Fibroblast of the conjunctiva (primary cell): Measurements from ENCODE around the gene SPATA2.
"Not testable (repeated sequence)": the region's sequence is repeated elsewhere in the genome, so short reads cannot be mapped to it uniquely, and the experiment has no call there.

ENCODE experiments used
- DNase-seq: peaks from one replicate; pipeline ENCODE4 v3.0.0-alpha.2; 2010; ENCODE audit warnings: low read depth

The SPATA2 gene

GRCh38 chr20:49885558-49886332, 29.6 kb downstream of the SPATA2 start:
- no peak for DNase-seq

DNA sequence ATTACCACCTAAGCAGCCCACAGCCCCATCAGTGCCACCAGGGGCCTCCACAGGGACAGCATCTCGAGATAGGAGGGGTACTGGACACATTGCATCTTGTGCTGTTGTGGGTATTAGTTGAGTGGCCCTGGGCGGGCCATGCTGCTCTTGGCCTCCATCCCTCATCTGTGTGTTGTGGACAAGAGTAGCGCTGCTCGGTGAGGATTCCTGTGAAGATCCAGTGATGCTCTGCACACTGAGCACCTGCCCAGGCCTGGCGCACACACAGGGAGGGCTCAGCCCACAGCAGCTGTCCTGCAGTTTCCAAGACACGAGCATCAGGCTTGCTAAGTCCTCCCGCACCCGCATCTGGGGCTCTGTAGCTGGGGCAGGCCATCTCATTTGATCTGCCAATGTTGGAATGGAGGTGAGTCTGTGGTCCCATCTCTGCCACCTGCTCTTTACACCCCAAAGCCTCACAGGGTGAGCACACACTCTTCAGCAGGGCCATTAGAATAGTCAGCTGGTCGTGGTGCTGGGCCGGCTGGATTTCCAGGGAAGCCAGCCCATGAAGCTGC, 32.0 kb downstream of the SPATA2 start:
- no peak for DNase-seq

- DNase-seq: no peak
Observed at GRCh38 chr20:49882171-49882970, 33.0 kb downstream of the SPATA2 start.

DNA sequence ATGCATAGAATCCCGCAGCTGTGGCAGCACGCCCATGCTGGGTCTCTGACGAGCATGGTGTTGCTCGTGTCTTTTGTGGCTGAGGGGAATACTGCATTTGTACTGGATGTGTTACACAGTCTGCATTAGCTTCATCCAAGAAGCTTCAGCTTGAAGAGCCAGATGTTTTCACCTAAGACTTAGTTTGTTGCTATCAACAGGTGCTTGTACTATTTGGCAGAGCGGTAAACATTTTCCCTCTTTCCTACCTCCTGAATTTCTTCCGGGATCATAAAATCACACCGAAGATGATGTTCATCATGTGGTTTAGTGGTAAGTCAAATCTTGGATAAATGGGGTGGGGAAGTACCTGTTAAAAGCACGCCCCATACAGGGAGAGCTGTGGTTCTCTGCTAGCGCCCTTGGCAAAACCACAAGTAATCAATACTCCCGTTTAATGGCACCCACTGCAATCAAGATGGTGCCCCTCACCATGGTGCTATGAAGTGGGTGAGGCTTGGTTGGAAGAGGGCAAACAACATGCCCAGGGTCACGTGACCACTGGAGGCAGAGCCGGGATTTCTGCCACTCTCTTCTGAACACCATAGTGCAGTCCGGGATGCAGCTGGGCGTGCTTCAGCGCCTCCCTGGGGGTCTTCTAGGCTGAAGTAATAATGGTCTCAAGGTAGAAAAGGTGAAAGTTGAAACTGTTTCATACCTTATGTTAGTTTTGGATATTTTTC, 34.4 kb downstream of the SPATA2 start:
- DNase-seq: no peak

GRCh38 chr20:49880177-49880576, 35.2 kb downstream of the SPATA2 start:
- DNase-seq: peak; percentile 41

DNA sequence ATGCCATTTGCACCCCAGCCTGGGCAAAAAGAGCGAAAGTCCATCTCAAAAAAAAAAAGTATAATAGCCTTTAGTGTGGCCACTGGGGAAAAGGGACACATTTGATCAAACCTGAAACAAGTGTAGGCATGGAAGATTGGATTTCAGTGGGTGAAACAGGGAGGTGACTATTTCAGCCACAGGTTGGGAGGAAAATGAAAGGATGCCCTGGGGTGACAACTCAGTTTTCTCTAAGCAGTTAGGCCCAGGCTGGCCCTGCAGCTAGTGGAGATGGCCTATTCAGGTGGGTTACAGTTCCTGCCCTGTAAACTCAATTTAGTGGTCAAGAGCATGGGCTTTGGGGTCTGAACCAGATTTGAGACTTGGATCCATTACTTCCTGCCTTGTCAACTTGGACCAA, 36.4 kb downstream of the SPATA2 start:
- no peak for DNase-seq

GRCh38 chr20:49877386-49877921, 37.9 kb downstream of the SPATA2 start:
- no peak for DNase-seq

GRCh38 chr20:49874696-49875095, 40.6 kb downstream of the SPATA2 start:
- DNase-seq: no peak

- DNase-seq: no peak
Observed at GRCh38 chr20:49872056-49872455, 43.3 kb downstream of the SPATA2 start.

DNA sequence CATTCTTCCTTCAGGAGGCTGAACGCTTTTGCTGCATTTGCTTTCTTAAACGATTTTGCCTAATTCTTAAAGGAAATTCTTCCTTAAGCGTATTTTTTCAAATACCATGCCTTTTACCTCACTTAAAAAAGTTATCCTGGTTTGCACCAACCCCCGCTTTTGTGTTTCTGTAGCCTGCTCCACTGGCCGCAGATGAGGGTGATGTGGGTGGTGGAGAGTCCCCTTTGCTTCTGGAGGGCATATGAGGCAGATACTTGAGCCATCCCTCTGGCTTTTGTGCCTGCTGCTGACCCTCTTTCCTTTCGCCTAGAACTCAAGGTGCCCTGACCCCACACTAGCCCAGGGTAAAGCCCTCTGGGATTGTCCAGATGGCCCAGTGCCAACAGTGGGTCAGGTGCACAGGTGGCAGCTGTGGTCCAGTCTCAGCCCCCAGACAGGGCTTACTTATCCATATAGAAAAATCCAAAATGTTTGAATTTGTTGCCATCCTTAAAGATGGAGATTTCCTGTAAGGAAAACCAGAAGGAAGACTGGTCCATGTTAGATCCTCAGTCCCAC, 43.9 kb downstream of the SPATA2 start:
- DNase-seq: no peak

GRCh38 chr20:49870261-49870660, 45.1 kb downstream of the SPATA2 start:
- DNase-seq: no peak

- no peak for DNase-seq
Observed at GRCh38 chr20:49868964-49869363, 46.4 kb downstream of the SPATA2 start.

GRCh38 chr20:49868538-49868937, 46.8 kb downstream of the SPATA2 start:
- DNase-seq: no peak

DNA sequence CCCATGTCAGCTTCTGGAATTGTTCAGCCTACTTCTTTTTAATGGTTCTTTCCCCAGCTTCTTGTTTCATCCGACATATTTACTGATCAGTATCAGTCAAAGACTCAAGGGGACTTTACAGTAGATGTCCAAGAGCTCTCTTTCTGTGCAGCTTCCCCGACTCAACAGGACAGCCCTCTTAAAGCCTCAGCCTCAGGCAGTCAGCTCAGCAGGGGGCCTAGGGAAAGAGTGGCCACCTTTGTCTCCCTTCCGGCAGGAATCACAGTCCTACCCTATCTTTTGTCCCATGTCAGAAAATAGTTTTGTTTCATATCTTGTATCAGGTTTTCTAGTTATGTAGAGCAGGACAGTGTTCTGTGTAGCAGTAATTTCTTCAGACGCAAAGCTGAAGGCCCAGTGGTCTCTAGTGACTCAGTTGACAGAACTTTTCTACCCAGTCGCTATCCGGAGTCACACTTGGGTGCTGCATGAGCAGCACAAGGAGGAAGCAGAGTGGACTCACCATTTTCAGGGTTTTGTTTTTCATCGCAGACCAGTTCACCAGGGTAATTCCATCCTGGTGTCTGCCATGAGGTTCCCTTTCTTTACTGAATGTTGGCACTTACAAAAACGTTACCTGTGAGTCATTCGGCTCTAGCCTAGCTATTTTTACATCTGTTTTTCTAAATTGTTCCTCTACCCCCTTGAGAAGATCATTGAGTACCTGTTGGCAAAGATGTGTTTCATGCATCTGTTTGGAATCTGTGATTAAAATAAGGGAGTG, 47.7 kb downstream of the SPATA2 start:
- no peak for DNase-seq

DNA sequence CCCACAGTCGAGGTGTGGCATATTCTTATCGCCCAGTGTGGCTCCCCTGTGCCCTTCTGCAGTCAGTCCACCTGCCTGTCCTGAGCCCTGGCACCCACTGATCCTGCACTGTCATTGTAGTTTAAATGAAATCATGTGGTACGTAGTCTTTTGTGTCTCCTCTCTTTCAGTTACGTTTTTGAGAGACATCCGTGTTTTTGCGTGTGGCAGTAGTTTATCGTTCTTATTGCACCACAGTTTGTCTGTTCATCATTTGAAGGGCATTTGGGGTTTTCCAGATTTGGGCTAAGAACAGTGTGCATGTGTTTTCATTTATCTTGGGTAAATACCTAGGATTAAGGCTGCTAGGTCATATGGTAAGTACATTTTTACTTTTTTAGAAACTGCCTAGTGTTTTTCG, 49.3 kb downstream of the SPATA2 start:
- DNase-seq: peak; percentile 90

GRCh38 chr20:49865559-49865958, 49.8 kb downstream of the SPATA2 start:
- DNase-seq: peak; percentile 52

DNA sequence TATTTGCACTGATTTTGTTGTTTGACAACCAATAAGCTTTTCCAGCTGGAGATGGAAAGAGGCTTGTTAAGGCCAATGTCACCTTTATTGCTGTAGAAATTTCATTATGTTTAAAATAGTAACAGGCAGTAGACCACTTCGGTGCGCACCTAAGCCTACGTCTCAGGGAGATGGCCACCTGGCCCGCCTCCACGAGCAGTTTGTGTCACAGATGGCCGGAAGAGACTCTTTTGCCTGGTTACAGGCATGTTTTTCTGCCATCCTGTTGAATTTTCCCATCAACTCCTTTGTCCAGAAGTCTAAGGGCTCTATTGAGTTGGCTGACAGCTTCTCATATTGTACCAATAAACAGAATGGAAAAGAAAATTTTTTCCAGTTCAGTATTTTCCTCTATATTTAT, 51.7 kb downstream of the SPATA2 start:
- no peak for DNase-seq

- DNase-seq: no peak
Observed at GRCh38 chr20:49862607-49863200, 52.6 kb downstream of the SPATA2 start.

DNA sequence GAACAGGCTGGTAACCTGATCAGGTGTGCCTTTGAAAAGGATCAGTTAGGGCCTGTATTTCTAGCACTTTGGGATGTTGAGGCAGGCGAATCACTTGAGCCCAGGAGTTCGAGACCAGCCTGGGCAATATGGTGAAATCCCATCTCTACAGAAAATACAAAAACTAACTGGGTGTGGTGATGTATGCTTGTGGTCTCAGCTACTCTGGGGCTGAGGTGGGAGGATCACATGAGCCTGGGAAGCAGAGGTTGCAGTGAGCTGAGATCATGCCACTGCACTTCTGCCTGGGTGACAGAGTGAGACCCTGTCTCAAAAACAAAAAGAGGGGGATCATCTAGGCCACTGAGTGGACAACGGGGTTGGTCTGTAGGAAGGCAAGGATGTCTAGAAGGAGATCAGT, 54.1 kb downstream of the SPATA2 start:
- DNase-seq: not testable (repeated sequence)

DNA sequence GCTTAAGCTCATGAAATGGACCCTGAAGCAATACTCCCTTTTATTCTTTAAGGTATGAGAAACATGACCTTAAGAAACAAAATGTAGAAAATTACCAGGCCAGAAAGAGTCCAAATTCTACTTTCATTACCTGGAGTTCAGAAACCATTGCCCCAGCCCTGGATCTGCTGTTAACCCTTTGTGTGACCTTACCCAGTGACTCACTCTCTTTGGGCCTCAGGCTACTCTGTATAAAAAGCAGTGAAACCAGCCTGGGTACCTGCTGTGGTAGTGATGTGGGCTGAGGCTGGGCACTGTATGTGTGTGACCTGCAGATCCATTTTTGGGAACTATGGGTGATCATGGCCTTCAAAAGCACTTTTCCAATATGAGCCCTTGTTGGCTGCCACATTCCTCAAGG, 55.5 kb downstream of the SPATA2 start:
- DNase-seq: no peak

GRCh38 chr20:49859011-49859410, 56.3 kb downstream of the SPATA2 start:
- DNase-seq: no peak
